ENCODE measurements around the gene POLR2I.
A peak's percentile ranks its signal among the peaks of the same experiment; 100 is the strongest.
"Not testable (repeated sequence)": the region's sequence is repeated elsewhere in the genome, so short reads cannot be mapped to it uniquely, and the experiment has no call there.

POLR2I gene

GRCh38 chr19:36131221-36131620 is 16.5 kb upstream of the POLR2I start:
- not testable (repeated sequence) for DNase-seq

- no peak for DNase-seq
Measured at GRCh38 chr19:36128392-36128736, 13.7 kb upstream of the POLR2I start.

GRCh38 chr19:36125557-36125956 is 10.9 kb upstream of the POLR2I start:
- no peak for DNase-seq

- DNase-seq: no peak
Measured at GRCh38 chr19:36121486-36122124, 6.9 kb upstream of the POLR2I start.

- no peak for DNase-seq
Measured at GRCh38 chr19:36120984-36121358, 6.3 kb upstream of the POLR2I start.

GRCh38 chr19:36120092-36120983 is 5.7 kb upstream of the POLR2I start:
- peak in 1 of 6 experiments; percentile 1 for DNase-seq

GRCh38 chr19:36116344-36116637 is 1.6 kb upstream of the POLR2I start:
- no peak for DNase-seq

- DNase-seq: peak in 4 of 6 experiments; percentile 91 to 99 (median 94)
Measured at GRCh38 chr19:36115453-36116343, 1.0 kb upstream of the POLR2I start, which contains the start of gene TBCB. TSS of gene TBCB (plus strand) at chr19:36115468. CDS start at chr19:36115561, 93 bp downstream.

GRCh38 chr19:36113894-36114720 is 568 bp downstream of the POLR2I start:
- DNase-seq: peak in 2 of 6 experiments; percentile 12 to 46

- no peak for DNase-seq
Measured at GRCh38 chr19:36113425-36113824, 1.2 kb downstream of the POLR2I start.

GRCh38 chr19:36112678-36113077 is 2.0 kb downstream of the POLR2I start:
- DNase-seq: no peak

GRCh38 chr19:36111200-36111539 is 3.5 kb downstream of the POLR2I start:
- DNase-seq: no peak

GRCh38 chr19:36110487-36111199 is 4.0 kb downstream of the POLR2I start, which contains the start of gene OVOL3:
TSS of gene OVOL3 (plus strand) at chr19:36111143. CDS start at chr19:36111203, 60 bp downstream.
- DNase-seq: no peak

GRCh38 chr19:36108684-36109083 is 6.0 kb downstream of the POLR2I start:
- no peak for DNase-seq

- DNase-seq: no peak
Measured at GRCh38 chr19:36106991-36107390, 7.7 kb downstream of the POLR2I start.

GRCh38 chr19:36106441-36106840 is 8.2 kb downstream of the POLR2I start:
- DNase-seq: no peak

GRCh38 chr19:36103842-36104552 is 10.7 kb downstream of the POLR2I start:
- no peak for DNase-seq

GRCh38 chr19:36103040-36103626 is 11.5 kb downstream of the POLR2I start:
- no peak for DNase-seq

- DNase-seq: no peak
Measured at GRCh38 chr19:36101550-36102327, 12.9 kb downstream of the POLR2I start.

- DNase-seq: no peak
Measured at GRCh38 chr19:36100476-36100875, 14.2 kb downstream of the POLR2I start.
